Uterus (tissue), 2 donors: ENCODE measurements around the gene PRKG1.

Experiments used
- POLR2A ChIP-seq, 2 donors: fragments of 450-650 bp; IDR thresholded peaks; one replicate each; pipeline ENCODE4 v1.6.1; 2016; ENCODE audit warnings: antibody characterized with exemption in 2 of 2, mild to moderate bottlenecking in 1 of 2, moderate library complexity in 1 of 2
- TF ChIP-seq, protein P1 (sequence below), 4 experiments: fragments of 200-600 bp in 2 of 4; fragments of 450-650 bp in 2 of 4; sonication (generic) in 2 of 4; IDR thresholded peaks; one replicate each; pipeline ENCODE4 v1.5.1; 2016 to 2019; ENCODE audit warnings: antibody characterized with exemption in 4 of 4, mild to moderate bottlenecking in 2 of 4, moderate library complexity in 1 of 4

DNA sequence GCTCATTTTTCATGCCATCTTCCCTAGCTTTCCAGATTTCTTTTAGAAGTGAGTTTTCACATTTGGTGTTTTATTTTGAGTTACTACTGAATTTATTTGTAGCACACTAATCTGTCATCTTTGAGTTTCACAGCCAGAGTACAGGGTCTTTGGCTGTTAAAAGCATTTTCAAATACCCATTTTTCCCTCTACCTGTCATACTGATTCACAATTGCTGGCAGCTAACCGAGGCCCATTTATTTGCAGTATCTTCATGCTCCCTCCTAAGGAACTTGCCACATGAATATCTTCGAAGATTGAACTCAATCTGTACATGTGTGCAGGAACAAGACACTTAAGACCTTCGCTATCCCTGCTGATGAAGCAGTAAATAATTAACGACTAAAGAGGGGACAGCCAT lies 1194.9 kb downstream of the PRKG1 start:
- TF ChIP-seq POLR2A (IDR thresholded peaks at IDR 0.05), result no peak
- TF ChIP-seq, protein P1, sequence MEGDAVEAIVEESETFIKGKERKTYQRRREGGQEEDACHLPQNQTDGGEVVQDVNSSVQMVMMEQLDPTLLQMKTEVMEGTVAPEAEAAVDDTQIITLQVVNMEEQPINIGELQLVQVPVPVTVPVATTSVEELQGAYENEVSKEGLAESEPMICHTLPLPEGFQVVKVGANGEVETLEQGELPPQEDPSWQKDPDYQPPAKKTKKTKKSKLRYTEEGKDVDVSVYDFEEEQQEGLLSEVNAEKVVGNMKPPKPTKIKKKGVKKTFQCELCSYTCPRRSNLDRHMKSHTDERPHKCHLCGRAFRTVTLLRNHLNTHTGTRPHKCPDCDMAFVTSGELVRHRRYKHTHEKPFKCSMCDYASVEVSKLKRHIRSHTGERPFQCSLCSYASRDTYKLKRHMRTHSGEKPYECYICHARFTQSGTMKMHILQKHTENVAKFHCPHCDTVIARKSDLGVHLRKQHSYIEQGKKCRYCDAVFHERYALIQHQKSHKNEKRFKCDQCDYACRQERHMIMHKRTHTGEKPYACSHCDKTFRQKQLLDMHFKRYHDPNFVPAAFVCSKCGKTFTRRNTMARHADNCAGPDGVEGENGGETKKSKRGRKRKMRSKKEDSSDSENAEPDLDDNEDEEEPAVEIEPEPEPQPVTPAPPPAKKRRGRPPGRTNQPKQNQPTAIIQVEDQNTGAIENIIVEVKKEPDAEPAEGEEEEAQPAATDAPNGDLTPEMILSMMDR (IDR thresholded peaks at IDR 0.05), result no peak
